Measurements from ENCODE around the gene SMC5.

DNA sequence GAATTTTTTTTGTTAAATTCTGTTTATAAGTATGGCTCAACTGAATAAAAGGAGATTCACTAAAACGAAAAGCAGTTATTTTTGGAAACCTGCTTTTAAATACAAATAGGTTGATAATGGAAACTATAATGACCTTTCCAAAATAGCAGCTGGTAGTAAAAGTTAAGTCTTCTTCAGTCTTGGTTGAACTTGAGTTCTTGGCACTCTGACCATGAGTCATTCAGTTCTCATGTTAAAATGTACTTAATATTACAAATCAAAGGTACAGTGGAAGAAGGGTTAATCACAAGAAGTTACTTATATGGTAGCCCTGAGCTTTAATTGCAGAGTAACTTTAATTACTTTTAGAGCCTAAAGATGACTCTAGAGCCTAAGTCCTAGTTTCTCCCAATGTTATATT, 93.6 kb downstream of the SMC5 start:
- TF ChIP-seq CTCF (IDR thresholded peaks at IDR 0.05) (no peak), EZH2 (IDR thresholded peaks at IDR 0.05; ENCODE audit: borderline replicate concordance, insufficient read depth, low read depth, low read length, poor library complexity, severe bottlenecking) (no peak)
